ENCODE results near the gene STXBP5.

DNA sequence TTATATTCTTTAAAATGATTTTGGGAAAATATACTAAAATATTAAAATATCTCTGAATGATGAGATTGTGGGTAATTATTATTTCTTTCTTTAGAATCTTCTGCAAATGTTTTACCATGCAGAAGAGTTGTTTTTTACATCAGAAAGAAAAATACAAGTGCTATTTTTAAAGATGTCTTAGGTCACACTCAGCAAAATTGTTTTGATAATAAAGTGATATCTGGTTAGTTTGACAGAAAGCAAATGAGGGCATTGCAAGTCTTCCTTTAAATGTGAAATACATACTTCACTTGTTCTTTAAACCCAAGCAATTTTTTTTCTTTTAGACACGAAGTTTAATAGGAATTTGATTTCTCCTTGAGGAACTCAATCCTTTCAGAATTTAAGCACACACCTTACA is 43.6 kb upstream of the STXBP5 start:
- TF ChIP-seq SUZ12 (IDR thresholded peaks at IDR 0.05; ENCODE audit: extremely low read depth, insufficient read depth, insufficient read length) (no peak), YY1 (IDR thresholded peaks at IDR 0.05; ENCODE audit: insufficient read depth, insufficient read length) (no peak), ZNF274 (IDR thresholded peaks at IDR 0.05; ENCODE audit: low read depth, low read length) (no peak)
